ENCODE results near the gene NKX1-2. TPM values are rescaled to one million over a fixed set of nuclear protein-coding genes. Genes with fewer than 3 reads are reported as not detected.

NKX1-2 gene
- not detected for total RNA-seq (2021; fragmentation: NEBNext Ultra II Directional; extraction: Animal tissue kit (Norgen Biotek cat#: 25700))
- long read RNA-seq = 0 reads

DNA sequence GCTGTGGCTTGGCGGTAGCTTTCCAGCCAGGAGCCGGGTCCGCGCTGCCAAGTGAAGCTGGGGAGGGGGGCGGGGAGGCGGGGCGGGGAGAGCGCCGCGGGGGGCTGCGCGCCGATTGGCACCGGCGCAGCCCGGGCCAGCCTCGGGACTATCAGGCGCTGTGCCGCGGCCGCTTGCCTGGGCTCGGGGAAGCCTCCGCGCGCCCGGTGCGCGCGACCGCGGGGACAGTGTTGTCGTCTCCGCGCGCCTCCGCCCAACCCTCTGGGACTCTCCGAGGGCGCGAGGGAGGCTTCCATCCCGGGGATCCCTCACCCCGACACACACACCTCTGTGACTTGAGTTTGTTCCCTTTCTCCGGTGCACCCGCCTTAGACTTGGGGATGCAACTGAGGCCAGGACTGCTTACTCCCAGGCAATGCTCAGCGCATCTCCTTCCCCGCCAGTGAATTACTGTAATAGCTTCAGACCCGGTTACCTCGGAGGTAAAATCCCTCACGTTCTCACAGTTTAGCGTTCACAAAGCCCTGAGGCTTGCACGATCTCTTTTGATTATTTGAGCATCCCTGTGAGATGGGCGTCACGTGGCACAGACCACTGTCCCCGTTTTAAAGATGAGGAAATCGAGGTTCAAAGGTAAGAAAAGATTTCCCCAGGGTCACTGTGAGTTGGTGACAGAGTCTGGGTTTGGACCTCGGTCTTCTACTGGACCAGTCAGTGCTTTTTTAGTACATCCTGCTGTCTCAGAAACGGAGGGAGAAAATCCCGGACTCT, at the start of gene NKX1-2:
NKX1-2 (minus strand) TSS at position 24 of the 771 bp plus-strand sequence. CDS start 92 bp downstream, outside the sequence.
- H3K27ac Mint-ChIP-seq = no peak within 1 kb of the TSS
- peaks cover 6% of the 10 kb centered on the region; the same call in 1 of the 2 replicates for H3K4me1 Mint-ChIP-seq (ENCODE audit: low read depth)
- no peaks in the 10 kb centered on the region for H3K9me3 Mint-ChIP-seq
- peaks cover 87% of the 10 kb centered on the region for H3K27me3 Mint-ChIP-seq (ENCODE audit: insufficient read depth)
- TF ChIP-seq CTCF (IDR thresholded peaks at IDR 0.05) = no peak
- no peak for DNase-seq
- no peaks in the 10 kb centered on the region for H3K36me3 Mint-ChIP-seq (ENCODE audit: low read depth)
- no peak within 1 kb of the TSS; the same call in 1 of the 2 replicates for H3K4me3 Mint-ChIP-seq

- no peak overlapping the region for H3K4me3 Mint-ChIP-seq
- TF ChIP-seq CTCF (IDR thresholded peaks at IDR 0.05) = no peak
- DNase-seq = no peak
- no peak overlapping the region for H3K27ac Mint-ChIP-seq
- no peaks in the 10 kb centered on the region for H3K27me3 Mint-ChIP-seq (ENCODE audit: insufficient read depth)
- no peaks in the 10 kb centered on the region for H3K9me3 Mint-ChIP-seq
- no peaks in the 10 kb centered on the region for H3K4me1 Mint-ChIP-seq (ENCODE audit: low read depth)
- H3K36me3 Mint-ChIP-seq (ENCODE audit: low read depth) = peaks cover 6% of the 10 kb centered on the region; the same call in 1 of the 2 replicates
Measured at GRCh38 chr10:124498056-124498455, 48.2 kb upstream of the NKX1-2 start.

DNA sequence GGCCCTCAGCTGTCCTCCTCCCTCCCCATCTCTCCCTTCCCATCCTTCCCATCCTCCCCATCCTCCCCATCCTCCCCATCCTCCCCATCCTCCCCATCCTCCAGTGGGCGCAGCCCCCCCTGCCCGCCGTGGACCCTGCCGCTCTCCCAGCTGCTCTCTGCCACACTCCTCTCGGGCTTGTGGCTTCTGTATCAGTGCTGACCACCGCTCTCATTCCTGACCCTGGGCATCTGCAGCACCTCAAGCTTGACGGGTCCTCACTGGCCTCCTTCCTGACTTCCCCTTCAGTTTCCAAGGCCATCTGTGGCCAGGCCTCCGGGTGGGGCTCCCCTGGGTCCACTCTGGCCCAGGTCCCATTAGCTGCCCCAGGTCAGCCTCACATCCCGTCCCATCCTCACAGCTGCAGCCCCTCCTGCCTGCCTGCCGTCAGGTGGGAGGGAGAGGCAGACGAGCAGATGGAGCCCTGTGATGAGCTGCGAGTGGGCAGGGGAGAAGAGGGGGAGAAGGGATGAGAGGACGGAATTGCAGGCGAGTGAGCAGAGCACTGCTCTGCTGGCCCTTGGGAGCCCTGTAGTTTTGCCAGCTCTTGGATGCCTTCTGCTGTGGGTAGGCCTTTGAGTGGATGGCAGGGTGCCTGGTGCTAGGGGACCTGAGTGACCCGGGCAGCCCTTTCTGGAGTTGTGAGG, 47.5 kb upstream of the NKX1-2 start:
- H3K4me3 Mint-ChIP-seq = no peak overlapping the region
- TF ChIP-seq CTCF (IDR thresholded peaks at IDR 0.05) = no peak
- no peaks in the 10 kb centered on the region for H3K4me1 Mint-ChIP-seq (ENCODE audit: low read depth)
- no peaks in the 10 kb centered on the region for H3K27me3 Mint-ChIP-seq (ENCODE audit: insufficient read depth)
- DNase-seq = no peak
- H3K36me3 Mint-ChIP-seq (ENCODE audit: low read depth) = peaks cover 10% of the 10 kb centered on the region; the same call in 1 of the 2 replicates
- no peaks in the 10 kb centered on the region for H3K9me3 Mint-ChIP-seq
- H3K27ac Mint-ChIP-seq = no peak overlapping the region

DNA sequence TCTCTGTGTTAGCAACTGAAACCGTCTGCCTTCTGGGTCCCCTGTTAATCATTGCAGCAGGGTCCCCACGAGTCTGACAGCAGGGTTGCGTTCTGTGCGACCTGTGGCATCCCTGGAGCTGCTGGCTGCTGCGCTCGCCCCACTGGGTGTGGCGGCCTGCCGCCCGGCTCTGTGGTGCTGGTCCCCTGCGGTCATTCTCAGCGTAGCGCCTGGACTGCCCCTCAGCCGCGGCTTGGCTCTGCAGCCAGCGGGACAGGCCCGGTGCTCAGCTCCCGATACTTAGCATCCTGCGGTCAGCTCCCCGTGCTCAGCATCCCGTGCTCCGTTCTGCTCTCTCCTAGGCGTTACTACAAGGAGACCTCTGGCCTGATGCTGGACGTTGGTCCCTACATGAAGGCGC, 46.8 kb upstream of the NKX1-2 start:
- no peak for TF ChIP-seq CTCF (IDR thresholded peaks at IDR 0.05)
- Mint-ChIP-seq H3K9me3 (no peaks in the 10 kb centered on the region), H3K4me3 (no peak overlapping the region), H3K4me1 (ENCODE audit: low read depth) (no peaks in the 10 kb centered on the region), H3K27me3 (ENCODE audit: insufficient read depth) (no peaks in the 10 kb centered on the region), H3K36me3 (ENCODE audit: low read depth) (peaks cover 10% of the 10 kb centered on the region; the same call in 1 of the 2 replicates), H3K27ac (no peak overlapping the region)
- no peak for DNase-seq

DNA sequence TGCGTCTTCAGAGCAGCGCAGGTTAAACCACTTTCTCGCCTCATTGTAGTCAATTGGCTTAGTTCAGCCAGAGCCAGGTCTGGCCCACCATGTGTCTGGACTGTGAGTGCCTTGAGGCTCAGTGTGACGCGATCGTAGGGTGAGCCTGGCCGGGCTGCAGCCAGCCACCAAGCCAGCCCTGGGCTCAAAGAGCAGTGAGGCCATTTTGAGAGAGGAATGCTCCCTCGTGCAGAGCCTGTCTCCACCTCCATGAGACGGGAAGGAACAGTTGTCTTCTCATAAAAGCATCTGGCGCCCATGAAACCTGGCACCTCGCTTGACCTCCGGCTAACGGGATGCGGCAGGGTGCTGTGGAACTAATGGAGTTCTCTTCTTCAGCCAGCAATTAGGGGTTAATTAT, 46.3 kb upstream of the NKX1-2 start:
- no peak for TF ChIP-seq CTCF (IDR thresholded peaks at IDR 0.05)
- H3K4me1 Mint-ChIP-seq (ENCODE audit: low read depth) = no peaks in the 10 kb centered on the region
- no peak overlapping the region for H3K27ac Mint-ChIP-seq
- peaks cover 10% of the 10 kb centered on the region; the same call in 1 of the 2 replicates for H3K36me3 Mint-ChIP-seq (ENCODE audit: low read depth)
- no peaks in the 10 kb centered on the region for H3K9me3 Mint-ChIP-seq
- no peak overlapping the region for H3K4me3 Mint-ChIP-seq
- no peaks in the 10 kb centered on the region for H3K27me3 Mint-ChIP-seq (ENCODE audit: insufficient read depth)
- no peak for DNase-seq
